GM12878 (cell line): Measurements from ENCODE around the gene MAP3K5. TPM values are rescaled to one million over a fixed set of nuclear protein-coding genes. Genes with fewer than 3 reads are reported as not detected.

ENCODE experiments used
- ATAC-seq: fragments of 200-7000 bp; cut with Tn5 transposase; 3 replicates; pipeline ENCODE4 v1.9.1; 2020; ENCODE audit warnings: mild to moderate bottlenecking, moderate library complexity
- BruUV-seq: library from RNA; stranded (reverse); fragments of 400-500 nt; replicated peaks from 2 replicates; lab custom pipeline; 2021; lab: Mats Ljungman, UMichigan
- CTCF ChIA-PET: fragments of 300-600 bp; sonication (Branson Sonifier 250); formaldehyde crosslinking; extraction: SDS; loops from one replicate; lab custom pipeline; 2021; ENCODE audit warnings: inconsistent platforms; lab: Yijun Ruan, JAX
- POLR2A ChIA-PET: fragments of 350-600 bp; formaldehyde crosslinking; extraction: SDS; loops from one replicate; lab custom pipeline; 2021; ENCODE audit warnings: inconsistent platforms; lab: Charles Lee
- RAD21 ChIA-PET: fragments of 300-600 bp; sonication (Branson Sonifier 250); formaldehyde crosslinking; loops from one replicate; lab custom pipeline; 2023; ENCODE audit warnings: antibody characterized with exemption; ENCODE audit not compliant: unreplicated experiment; lab: Charles Lee
- SMC1A ChIA-PET: fragments of 300-600 bp; sonication (Branson Sonifier 250); formaldehyde crosslinking; loops from one replicate; lab custom pipeline; 2023; ENCODE audit not compliant: unreplicated experiment, uncharacterized antibody; lab: Charles Lee
- DNase-seq: peaks from one replicate; pipeline ENCODE4 v3.0.0-alpha.2; 2011; ENCODE audit warnings: low read depth, low spot score
- FAIRE-seq: peaks from 3 replicates; lab custom pipeline; 2011; peaks lifted over from hg19 to GRCh38; lab: Jason Lieb, UNC
- H2AFZ ChIP-seq: 2 replicates; pipeline ENCODE4 v1.6.0; 2011; ENCODE audit warnings: low read depth, low read length, control low read depth; ENCODE audit not compliant: control insufficient read depth
- H3K27ac ChIP-seq: 2 replicates; pipeline ENCODE4 v1.5.1; 2011; ENCODE audit warnings: control low read depth; ENCODE audit not compliant: control insufficient read depth, insufficient read depth
- H3K27me3 ChIP-seq, 2 experiments: replicated peaks in 1 of 2; 2 replicates each; pipeline versions ENCODE4 v1.6.0 to v1.6.1; 2011; ENCODE audit warnings: low read length in 1 of 2; ENCODE audit not compliant: control insufficient read depth in 2 of 2, insufficient read depth in 2 of 2
- H3K36me3 ChIP-seq, 2 experiments: 2 replicates each; pipeline ENCODE4 v1.5.1; 2011; ENCODE audit warnings: low read length in 1 of 2; ENCODE audit not compliant: control insufficient read depth in 2 of 2, insufficient read depth in 2 of 2
- H3K4me1 ChIP-seq: 2 replicates; pipeline ENCODE4 v1.6.1; 2011; ENCODE audit warnings: mild to moderate bottlenecking, low read length, moderate library complexity, mixed read lengths; ENCODE audit not compliant: control insufficient read depth, insufficient read depth
- H3K4me2 ChIP-seq: 2 replicates; pipeline ENCODE4 v1.6.0; 2011; ENCODE audit warnings: control low read depth; ENCODE audit not compliant: control insufficient read depth, insufficient read depth
- H3K4me3 ChIP-seq: fragments of 200-600 bp; sonication (generic); 2 replicates; pipeline ENCODE4 v1.5.1; 2016
- H3K79me2 ChIP-seq: 2 replicates; pipeline ENCODE4 v1.6.0; 2011; ENCODE audit warnings: low read length; ENCODE audit not compliant: control insufficient read depth, insufficient read depth
- H3K9ac ChIP-seq: 2 replicates; pipeline ENCODE4 v1.8.0; 2011; ENCODE audit warnings: low read length, control low read depth, mixed read lengths; ENCODE audit not compliant: control insufficient read depth, insufficient read depth
- H3K9me3 ChIP-seq: replicated peaks from 3 replicates; pipeline ENCODE4 v1.5.1; 2011; ENCODE audit warnings: mild to moderate bottlenecking, low read length; ENCODE audit not compliant: control insufficient read depth, insufficient read depth
- H4K20me1 ChIP-seq: 2 replicates; pipeline ENCODE4 v1.6.0; 2011; ENCODE audit not compliant: control insufficient read depth, insufficient read depth
- ATF3 ChIP-seq: IDR thresholded peaks from 2 replicates; pipeline ENCODE4 v1.6.1; 2011; ENCODE audit warnings: low read depth, mild to moderate bottlenecking, low read length, moderate library complexity, borderline replicate concordance; ENCODE audit errors: extremely low read depth
- BACH1 ChIP-seq: fragments of 450-650 bp; IDR thresholded peaks from 2 replicates; pipeline ENCODE4 v1.6.1; 2017; ENCODE audit warnings: mild to moderate bottlenecking, borderline replicate concordance
- DPF2 ChIP-seq: fragments of 450-650 bp; IDR thresholded peaks from 2 replicates; pipeline ENCODE4 v1.6.1; 2017; ENCODE audit warnings: mild to moderate bottlenecking
- ELK1 ChIP-seq: IDR thresholded peaks from 2 replicates; pipeline ENCODE4 v1.6.1; 2012; ENCODE audit warnings: low read depth, low read length, improper control_type of control experiment
- MAX ChIP-seq: IDR thresholded peaks from 2 replicates; pipeline ENCODE4 v1.6.1; 2012; ENCODE audit warnings: low read depth, low read length, improper control_type of control experiment
- POLR2AphosphoS5 ChIP-seq: IDR thresholded peaks from 2 replicates; pipeline ENCODE4 v1.6.1; 2011; ENCODE audit warnings: mild to moderate bottlenecking, low read length, inconsistent platforms
- SREBF2 ChIP-seq: IDR thresholded peaks from 2 replicates; pipeline ENCODE4 v1.6.1; 2012; ENCODE audit warnings: mild to moderate bottlenecking, low read length
- ZNF24 ChIP-seq: fragments of 450-650 bp; IDR thresholded peaks from 2 replicates; pipeline ENCODE4 v1.6.1; 2017; ENCODE audit warnings: antibody characterized with exemption, mild to moderate bottlenecking
- WGBS: methylation state at CpG from one replicate; pipeline ENCODE4 v1.1.6; 2016; ENCODE audit warnings: low lambda C conversion rate; ENCODE audit not compliant: insufficient replicate concordance, insufficient coverage; ENCODE audit errors: missing lambda C conversion rate; 5-methylcytosine and 5-hydroxymethylcytosine counted together
- in situ Hi-C: fragments of 300-500 bp; cut with MboI; formaldehyde crosslinking; loops from 9 replicates; pipeline ENCODE4 v1.14.3; 2018; ENCODE audit warnings: mixed read lengths
- intact Hi-C: fragments of 100-400 bp; cut with micrococcal nuclease; formaldehyde crosslinking; loops from one replicate; pipeline ENCODE4 v1.14.2; 2022; ENCODE audit not compliant: unreplicated experiment
- polyA plus RNA-seq, 11 experiments: library from polyadenylated mRNA; depleted of rRNA in 4 of 11; unstranded in 6 of 11; stranded (reverse) in 5 of 11; fragments of >200 nt; fragmentation: Nextera tagmentation in 4 of 11; fragmentation: Illumina TruSeq in 1 of 11; extraction: Ambion mirVana in 4 of 11; extraction: Trizol in 1 of 11; gene quantifications; 1 replicate in 1 of 11; 2 replicates in 10 of 11; pipeline versions ENCODE4 v1.2.1 to v1.2.3, GENCODE V29; 2011 to 2016; ENCODE audit warnings: inconsistent platforms in 2 of 11, missing spikeins in 2 of 11, low read depth in 1 of 11
- total RNA-seq, 4 experiments: library from RNA; depleted of rRNA in 3 of 4; stranded (reverse); fragments of >200 nt in 3 of 4; fragmentation: Illumina TruSeq in 1 of 4; extraction: Trizol in 1 of 4; gene quantifications; 2 replicates each; pipeline versions ENCODE4 v1.2.1 to v1.2.3, GENCODE V29; 2013 to 2021

Gene MAP3K5
- total and polyA plus RNA-seq, 10 of the 15 experiments (the other 5 are each of a cell fraction or from before 2014, with no cell fraction given): 5.4 to 34.3 (median 26.4) TPM

- POLR2A ChIA-PET: interaction anchor here (0.6 to 1.6 kb wide), 4 partner anchors 8 to 16 kb away, joined by 3 to 7 read pairs (median 6); no protein-coding TSS in a partner anchor
- no peak overlapping the region for H3K9ac ChIP-seq
- H3K4me1 ChIP-seq: peaks cover 20% of the 10 kb centered on the region; the same call in 1 of the 2 replicates
- H4K20me1 ChIP-seq: no peaks in the 10 kb centered on the region
- peak overlapping the region; percentile 40 for H3K4me2 ChIP-seq
- intact Hi-C loops: no loop called here
- H2AFZ ChIP-seq: no peak overlapping the region
- SMC1A ChIA-PET: interaction anchor here (0.7 to 13.3 kb wide), 5 partner anchors 7 to 137 kb away, joined by 3 to 446 read pairs (median 227); no protein-coding TSS in a partner anchor
- TF ChIP-seq SREBF2: no peak
- TF ChIP-seq BACH1: no peak
- TF ChIP-seq ZNF24: no peak
- no peak for TF ChIP-seq ELK1
- WGBS: 98% methylated on average over 3 of the region's 3 CpGs
- peaks cover 4 to 12% of the 10 kb centered on the region in 2 experiments; a peak in 3 of 4 replicates for H3K36me3 ChIP-seq
- H3K27me3 ChIP-seq: no peaks in the 10 kb centered on the region
- in situ Hi-C loops: no loop called here
- ATAC-seq (no peak), DNase-seq (no peak), FAIRE-seq (no peak)
- H3K4me3 ChIP-seq: no peak overlapping the region
- peaks cover 100% of the 10 kb centered on the region for H3K79me2 ChIP-seq
- no TSS peak for BruUV-seq
- no peaks in the 10 kb centered on the region for H3K9me3 ChIP-seq
- CTCF ChIA-PET: interaction anchor here (0.8 to 2.4 kb wide), 5 partner anchors 8 to 136 kb away, joined by 3 to 13 read pairs (median 4); partner anchors contain the start of gene MAP3K5
- RAD21 ChIA-PET: interaction anchor here (0.8 to 12.6 kb wide), 8 partner anchors 8 to 65 kb away, joined by 3 to 405 read pairs (median 4); partner anchors contain the start of gene MAP3K5
- H3K27ac ChIP-seq: peak overlapping the region; percentile 17; the same call in 1 of the 2 replicates
Measured at GRCh38 chr6:136780972-136781371, 11.3 kb downstream of the MAP3K5 start.

- H3K9me3 ChIP-seq: no peaks in the 10 kb centered on the region
- no peaks in the 10 kb centered on the region for H3K27me3 ChIP-seq
- H3K4me1 ChIP-seq: peaks cover 20% of the 10 kb centered on the region; the same call in 1 of the 2 replicates
- no peak overlapping the region for H2AFZ ChIP-seq
- TF ChIP-seq DPF2 (no peak), POLR2AphosphoS5 (peak; percentile 49; the same call in 1 of the 2 replicates), ATF3 (no peak), MAX (no peak)
- H3K4me2 ChIP-seq: peak overlapping the region; percentile 12
- SMC1A ChIA-PET: no interaction called here
- in situ Hi-C loops: no loop called here
- intact Hi-C loops: no loop called here
- peaks cover 100% of the 10 kb centered on the region for H3K79me2 ChIP-seq
- no peak for DNase-seq
- no peak overlapping the region; the same call in 1 of the 2 replicates for H3K4me3 ChIP-seq
- 0 out of 2 replicates have a peak overlapping the region, but pooled peaks have one; percentile 14 for H3K27ac ChIP-seq
- BruUV-seq: no TSS peak
- no peaks in the 10 kb centered on the region for H4K20me1 ChIP-seq
- CTCF ChIA-PET: no interaction called here
- peaks cover 2 to 10% of the 10 kb centered on the region in 2 experiments; a peak in 3 of 4 replicates for H3K36me3 ChIP-seq
- ATAC-seq: no peak
- WGBS: 23% methylated on average over 1 of the region's 1 CpG
- RAD21 ChIA-PET: no interaction called here
- no peak overlapping the region for H3K9ac ChIP-seq
- no peak for FAIRE-seq
- POLR2A ChIA-PET: no interaction called here
Measured at GRCh38 chr6:136779682-136780081, 12.6 kb downstream of the MAP3K5 start.
